Mucosa of rectum (tissue), 2 donors: ENCODE data around the gene CYP4A11.
"Not testable (repeated sequence)": the region's sequence is repeated elsewhere in the genome, so short reads cannot be mapped to it uniquely, and the experiment has no call there.

ENCODE experiments used
- H3K27ac ChIP-seq, 2 donors: one replicate each; pipeline ENCODE4 v1.7.0; 2013; ENCODE audit warnings: inconsistent platforms in 2 of 2, low read depth in 2 of 2, low read length in 2 of 2
- H3K27me3 ChIP-seq, 2 donors: one replicate each; pipeline ENCODE4 v1.7.0; 2013; ENCODE audit warnings: low read length in 2 of 2; ENCODE audit not compliant: control insufficient read depth in 2 of 2, insufficient read depth in 2 of 2
- H3K36me3 ChIP-seq, 2 donors: one replicate each; pipeline ENCODE4 v1.7.0; 2013; ENCODE audit warnings: low read length in 2 of 2; ENCODE audit not compliant: control insufficient read depth in 2 of 2, insufficient read depth in 2 of 2
- H3K4me1 ChIP-seq, 2 donors: one replicate each; pipeline ENCODE4 v1.7.0; 2013; ENCODE audit warnings: low read length in 2 of 2, mild to moderate bottlenecking in 1 of 2; ENCODE audit not compliant: control insufficient read depth in 2 of 2, insufficient read depth in 2 of 2
- H3K4me3 ChIP-seq, 2 donors: one replicate each; pipeline ENCODE4 v1.7.0; 2013; ENCODE audit warnings: low read length in 2 of 2
- H3K9ac ChIP-seq, 2 donors: one replicate each; pipeline ENCODE4 v1.7.0; 2013; ENCODE audit warnings: low read length in 2 of 2, low read depth in 1 of 2, mild to moderate bottlenecking in 1 of 2
- H3K9me3 ChIP-seq, 2 donors: one replicate each; pipeline ENCODE4 v1.7.0; 2013; ENCODE audit warnings: low read length in 2 of 2; ENCODE audit not compliant: control insufficient read depth in 2 of 2
- donor health status: healthy.
- donor health status: Normal muscosa, but diverticular disease.

The CYP4A11 gene

GRCh38 chr1:46927249-46927835 lies 13.9 kb downstream of the CYP4A11 start:
- H3K4me1 ChIP-seq = no peaks in the 10 kb centered on the region
- H3K27me3 ChIP-seq = no peaks in the 10 kb centered on the region
- no peak overlapping the region for H3K9ac ChIP-seq
- H3K9me3 ChIP-seq = no peaks in the 10 kb centered on the region
- H3K36me3 ChIP-seq = no peaks in the 10 kb centered on the region
- no peak overlapping the region for H3K4me3 ChIP-seq
- no peak overlapping the region for H3K27ac ChIP-seq

- Histone ChIP-seq H3K27ac (no peak overlapping the region), H3K4me3 (no peak overlapping the region), H3K9me3 (no peaks in the 10 kb centered on the region)
Observed at GRCh38 chr1:46910790-46911189, 30.5 kb downstream of the CYP4A11 start.

GRCh38 chr1:46903481-46903880 lies 37.8 kb downstream of the CYP4A11 start:
- no peak overlapping the region for H3K4me3 ChIP-seq
- no peaks in the 10 kb centered on the region for H3K9me3 ChIP-seq
- no peak overlapping the region for H3K9ac ChIP-seq
- no peaks in the 10 kb centered on the region for H3K27me3 ChIP-seq
- H3K36me3 ChIP-seq = no peaks in the 10 kb centered on the region
- no peak overlapping the region for H3K27ac ChIP-seq
- no peaks in the 10 kb centered on the region for H3K4me1 ChIP-seq

More at GRCh38 chr1:46910790-46911189, 30.5 kb downstream of the CYP4A11 start:
- H3K36me3 ChIP-seq = no peaks in the 10 kb centered on the region
- no peaks in the 10 kb centered on the region for H3K27me3 ChIP-seq
- no peak overlapping the region for H3K9ac ChIP-seq
- no peaks in the 10 kb centered on the region for H3K4me1 ChIP-seq

- no peak overlapping the region for H3K27ac ChIP-seq
- no peaks in the 10 kb centered on the region for H3K27me3 ChIP-seq
- H3K9ac ChIP-seq = no peak overlapping the region
- no peaks in the 10 kb centered on the region for H3K4me1 ChIP-seq
- H3K36me3 ChIP-seq = no peaks in the 10 kb centered on the region
- no peak overlapping the region for H3K4me3 ChIP-seq
- H3K9me3 ChIP-seq = no peaks in the 10 kb centered on the region
Observed at GRCh38 chr1:46900401-46900800, 40.9 kb downstream of the CYP4A11 start.

- H3K27ac ChIP-seq, H3K9me3 ChIP-seq, H3K4me3 ChIP-seq, H3K36me3 ChIP-seq, H3K4me1 ChIP-seq, H3K27me3 ChIP-seq, H3K9ac ChIP-seq: not testable (repeated sequence)
Observed at GRCh38 chr1:46881656-46882055, 59.6 kb downstream of the CYP4A11 start.
